HuH-7 (cell line): ENCODE results near the gene HLA-DOA.

Source experiments
- DNase-seq: peaks from one replicate; pipeline ENCODE4 v3.0.0; 2011; ENCODE audit warnings: low spot score

Gene HLA-DOA

DNA sequence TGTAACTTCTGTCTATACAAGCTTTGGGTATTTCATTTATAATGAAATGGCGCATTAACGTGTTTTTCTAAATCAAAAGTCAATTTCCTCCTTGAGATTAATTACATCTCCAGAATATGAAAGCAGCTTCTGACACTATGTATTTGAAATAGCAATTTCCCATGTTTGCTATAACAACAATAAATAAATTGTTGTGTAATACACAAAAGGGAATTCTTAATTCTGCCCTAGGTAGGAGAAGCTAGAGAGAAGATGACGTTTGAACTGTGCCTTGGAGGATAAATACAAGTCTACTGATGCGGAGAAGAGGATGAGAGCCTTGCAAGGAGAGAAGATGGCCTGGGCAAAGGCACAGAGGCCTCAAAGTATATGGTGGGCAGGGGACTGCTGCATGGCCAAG, 7.6 kb upstream of the HLA-DOA start:
- DNase-seq: no peak

DNA sequence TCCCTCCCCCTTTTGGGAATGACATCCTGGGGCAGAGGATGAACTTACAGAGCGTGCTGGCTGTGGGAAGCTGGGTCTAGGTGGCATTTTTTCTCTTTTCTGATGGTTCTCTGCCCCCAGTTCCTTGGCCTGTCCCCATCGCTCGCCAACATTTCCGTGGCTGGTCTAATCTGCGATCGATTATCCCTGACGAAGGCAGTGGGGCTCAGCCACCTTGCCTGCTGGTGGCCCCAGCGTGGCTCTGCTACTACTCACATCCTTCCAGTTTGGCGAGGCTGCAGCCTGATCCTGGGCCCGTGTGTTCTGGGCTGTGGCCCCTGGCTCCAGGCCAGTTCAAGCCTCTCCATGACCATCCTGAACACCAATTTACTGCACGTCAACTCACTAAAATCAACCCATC, 6.4 kb upstream of the HLA-DOA start:
- no peak for DNase-seq

DNA sequence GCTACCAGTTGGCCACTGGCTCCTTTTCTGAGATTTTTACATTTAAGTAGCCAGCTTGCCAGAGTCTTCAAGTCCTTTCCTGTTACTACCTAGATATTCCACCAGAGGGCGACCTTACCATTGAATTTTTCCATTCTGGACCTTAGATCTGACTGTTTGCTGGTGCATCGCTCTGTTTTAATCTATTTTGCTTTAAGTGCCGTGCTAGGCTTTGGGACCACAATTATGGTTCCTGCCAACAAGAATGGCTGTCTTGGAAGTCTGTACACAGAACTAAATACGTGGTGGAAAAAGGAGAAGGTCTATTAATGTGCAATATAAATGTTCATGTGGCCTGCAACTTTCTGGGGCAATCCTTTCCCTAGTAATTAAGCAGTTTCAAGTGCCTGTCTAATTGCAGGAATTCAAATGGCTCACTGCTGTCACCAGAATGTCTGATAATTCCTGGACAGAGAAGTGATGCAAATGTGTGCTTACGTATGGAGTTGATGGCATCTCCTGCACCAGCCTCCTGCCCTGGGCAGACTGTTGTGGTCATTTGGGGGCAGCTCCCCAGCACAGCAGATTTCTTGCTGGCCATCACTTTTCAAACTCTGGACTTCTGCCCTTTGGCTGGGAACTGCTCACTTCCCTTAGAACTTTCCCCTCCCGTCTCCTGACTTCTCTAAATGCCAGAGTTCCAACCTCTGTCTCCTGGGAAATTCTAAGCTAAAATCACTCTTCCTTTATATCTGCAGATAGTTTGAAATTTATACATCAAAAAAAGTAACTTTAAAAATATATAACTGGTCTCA, 5.6 kb upstream of the HLA-DOA start:
- peak; percentile 52 for DNase-seq

DNA sequence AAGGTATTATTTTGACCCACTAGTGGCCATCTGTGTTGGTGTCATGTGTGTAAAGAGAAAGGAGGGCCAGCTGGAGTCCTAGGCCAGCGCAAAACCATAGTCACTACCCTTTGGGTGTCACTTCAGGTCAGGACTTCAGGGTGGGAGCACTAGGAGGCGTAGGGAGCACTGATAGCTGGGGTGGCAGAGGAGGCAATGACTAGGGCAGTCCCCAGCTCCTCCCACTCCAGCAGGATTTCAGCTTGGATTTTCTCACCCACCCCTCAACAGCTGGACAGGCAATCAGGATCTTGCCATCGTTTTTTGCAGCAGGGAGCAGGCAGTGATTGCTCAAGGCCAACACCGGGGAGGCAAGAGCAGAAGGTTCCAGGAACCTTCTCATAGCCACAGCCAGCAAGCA, 4.2 kb upstream of the HLA-DOA start:
- DNase-seq: no peak

DNA sequence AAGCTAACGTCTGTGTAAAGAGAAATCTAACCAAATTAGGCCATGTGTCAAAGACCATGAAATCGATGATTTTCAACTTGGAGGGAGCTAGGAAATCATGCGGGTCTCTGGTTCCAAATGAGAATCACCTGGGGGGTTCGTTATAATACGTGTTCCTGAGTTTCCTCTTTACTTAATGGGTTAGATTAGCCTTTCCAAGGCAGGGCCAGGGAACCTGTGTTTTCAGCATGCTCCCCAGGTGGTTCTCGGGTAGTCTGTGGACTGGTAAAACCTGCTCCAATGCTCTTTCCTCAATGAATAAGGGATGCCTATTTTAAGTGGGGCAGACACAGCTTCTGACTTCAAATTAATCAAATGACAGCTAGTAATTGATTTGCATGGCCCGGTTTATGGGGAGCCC, 965 bp upstream of the HLA-DOA start:
- DNase-seq: no peak

DNA sequence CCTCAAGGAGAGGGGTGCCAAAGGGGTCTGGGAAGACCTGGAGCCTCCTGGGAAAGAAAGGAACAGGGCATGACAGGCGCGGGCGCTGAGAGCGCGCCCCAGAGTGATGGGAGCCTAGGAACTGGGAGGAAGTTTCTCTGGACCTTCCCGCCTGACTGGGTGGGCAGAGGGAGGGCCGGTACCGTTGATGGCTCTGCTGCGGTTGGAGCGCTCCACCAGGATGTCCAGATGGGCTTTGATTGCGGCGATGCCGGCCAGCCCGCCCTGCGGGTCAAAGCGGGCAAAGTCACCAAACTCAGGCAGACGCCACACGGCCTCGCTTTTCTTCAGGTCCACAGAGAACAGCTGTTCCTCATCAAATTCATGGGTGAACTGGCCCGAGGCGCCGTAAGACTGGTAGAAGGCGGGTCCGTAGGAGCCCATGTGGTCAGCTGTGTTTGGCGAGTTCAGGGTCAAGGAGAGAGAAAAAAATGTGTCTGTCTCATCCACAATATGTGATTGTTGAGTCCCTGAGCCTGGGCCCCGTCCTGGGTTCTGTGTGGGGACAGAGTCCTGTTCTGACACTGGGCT, 1.5 kb downstream of the HLA-DOA start:
- DNase-seq: no peak

DNA sequence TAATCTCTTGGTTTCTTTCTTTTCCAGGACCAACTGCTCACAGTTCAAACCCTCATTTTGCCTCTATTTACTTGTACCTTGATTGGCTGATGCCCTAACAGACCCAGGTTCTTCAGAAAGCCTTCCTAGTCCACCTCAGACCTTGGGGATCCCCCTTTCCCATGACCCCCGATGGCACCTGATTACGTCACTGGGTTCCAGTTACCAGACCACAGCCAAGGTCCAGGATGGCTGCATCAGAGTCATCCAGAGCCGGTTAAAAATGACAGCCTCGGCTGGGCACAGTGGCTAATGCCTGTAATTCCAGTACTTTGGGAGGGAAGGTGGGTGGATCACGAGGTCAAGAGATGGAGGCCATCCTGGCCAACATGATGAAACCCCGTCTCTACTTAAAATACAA, 4.5 kb downstream of the HLA-DOA start:
- DNase-seq: no peak

DNA sequence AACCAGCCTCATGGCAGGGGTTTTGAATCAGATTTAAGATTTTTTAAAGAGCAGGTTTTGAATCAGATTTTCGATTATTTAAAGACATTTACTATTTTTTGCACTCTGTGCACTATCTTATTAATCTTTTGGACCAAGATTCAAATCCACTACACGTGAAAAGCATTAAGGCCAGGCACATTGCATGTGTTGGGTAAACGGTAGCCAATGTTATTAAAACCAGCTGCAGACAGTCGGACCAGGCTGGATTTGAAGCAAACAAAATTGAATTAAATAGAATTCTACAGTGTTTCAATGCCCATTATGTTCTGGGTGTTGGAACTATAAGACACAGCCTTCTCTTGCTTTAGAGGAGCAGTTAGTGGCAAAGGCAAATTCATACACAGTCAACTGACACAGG, 7.7 kb downstream of the HLA-DOA start:
- DNase-seq: no peak

DNA sequence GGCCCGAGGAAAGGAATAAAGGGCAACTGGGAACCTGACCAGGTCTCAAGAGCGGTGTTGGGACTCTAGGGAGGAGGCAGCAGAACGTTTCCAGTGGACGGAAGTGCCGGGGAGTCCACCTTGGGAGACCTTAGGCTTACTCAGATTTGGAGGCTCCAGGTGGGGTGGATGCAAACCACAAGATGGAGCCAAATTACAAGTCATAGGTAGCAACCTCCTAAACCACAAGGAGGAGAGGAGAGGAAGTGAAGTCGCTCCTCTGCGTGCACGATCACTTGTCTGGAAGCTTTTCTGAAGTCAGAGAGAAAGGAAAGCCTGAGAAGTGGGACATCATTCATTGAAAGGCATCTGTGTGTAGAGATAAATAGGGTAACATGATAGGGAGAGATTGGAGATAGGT, 9.3 kb downstream of the HLA-DOA start:
- DNase-seq: no peak

DNA sequence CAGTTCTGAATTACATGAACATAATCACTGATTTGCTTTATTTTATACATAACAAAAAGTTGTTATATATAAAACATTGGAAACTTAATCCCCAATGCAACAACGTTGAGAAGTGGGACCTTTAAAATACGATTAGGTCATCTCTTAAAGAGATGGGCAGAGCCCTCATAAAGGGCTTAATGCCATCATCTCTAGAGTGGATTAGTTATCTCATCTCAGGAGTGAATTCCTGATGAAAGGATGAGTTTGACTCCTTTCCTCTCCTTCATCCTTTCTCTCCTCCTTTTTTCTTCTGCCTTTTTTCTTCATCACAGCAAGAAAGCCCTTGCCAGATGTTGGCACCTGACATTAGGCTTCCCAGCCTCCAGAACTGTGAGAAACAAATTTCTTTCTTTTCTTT, 13.9 kb downstream of the HLA-DOA start:
- no peak for DNase-seq

DNA sequence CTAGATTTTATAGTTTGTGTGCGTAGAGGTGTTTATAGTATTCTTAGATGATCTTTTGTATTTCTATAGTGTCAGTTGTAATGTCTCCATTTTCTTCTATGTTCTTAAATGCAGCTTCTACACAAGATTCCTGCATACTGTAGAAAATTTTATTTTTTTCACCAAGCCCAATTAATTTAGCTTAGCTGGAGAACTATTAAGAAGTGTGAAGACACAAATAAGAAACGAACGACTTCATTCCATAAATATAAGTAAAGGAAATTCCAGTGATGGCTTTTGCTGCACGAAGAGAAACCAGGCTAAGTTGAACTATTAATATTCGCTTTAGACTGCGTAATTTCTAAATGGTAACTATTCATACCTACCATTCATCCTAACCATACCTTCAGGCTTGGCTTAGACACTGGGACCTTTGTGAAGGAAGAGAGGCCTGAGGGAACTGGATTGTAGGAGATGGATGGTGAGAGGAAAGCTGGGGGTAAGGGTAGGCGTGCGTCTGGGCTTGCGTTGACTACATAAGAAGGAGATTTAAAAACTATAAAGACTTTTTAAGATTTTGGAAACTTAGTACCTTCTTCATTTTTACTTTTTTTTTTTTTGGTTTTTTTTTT, 15.9 kb downstream of the HLA-DOA start:
- no peak for DNase-seq

DNA sequence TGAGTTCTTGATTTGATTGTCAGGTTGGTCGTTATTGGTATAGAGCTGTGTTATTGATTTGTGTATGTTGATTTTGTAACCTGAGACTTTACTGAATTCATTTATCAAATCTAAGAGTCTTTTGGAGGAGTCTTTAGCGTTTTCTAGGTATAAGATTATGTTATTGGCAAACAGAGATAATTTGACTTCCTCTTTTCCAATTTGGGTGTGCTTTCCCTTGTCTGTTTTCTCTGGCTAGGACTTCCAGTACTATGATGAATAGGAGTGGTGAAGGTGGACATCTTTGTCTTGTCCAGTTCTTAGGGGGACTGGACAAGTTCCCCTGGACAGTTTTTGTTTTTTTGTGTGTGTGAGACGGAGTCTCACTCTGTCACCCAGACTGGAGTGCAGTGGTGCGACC, 17.4 kb downstream of the HLA-DOA start:
- no peak for DNase-seq

DNA sequence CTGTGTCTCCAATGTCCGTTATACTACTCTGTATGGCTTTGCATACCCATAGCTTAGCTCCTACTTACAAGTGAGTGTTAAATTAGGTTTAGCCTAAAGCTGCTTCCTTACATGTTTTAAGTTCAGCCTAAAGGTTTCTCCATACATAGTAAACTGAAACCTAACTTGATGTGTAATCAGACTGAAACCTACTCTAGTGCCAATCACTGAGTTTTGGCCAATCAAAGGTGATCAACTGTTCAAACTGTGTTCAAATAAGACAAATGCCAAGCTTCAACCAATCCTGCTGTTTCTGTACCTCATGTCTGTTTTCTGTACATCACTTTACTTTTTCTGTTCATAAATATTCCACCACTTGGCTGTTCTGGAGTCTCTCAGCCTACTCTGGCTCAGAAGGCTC, 20.0 kb downstream of the HLA-DOA start:
- DNase-seq: no peak

DNA sequence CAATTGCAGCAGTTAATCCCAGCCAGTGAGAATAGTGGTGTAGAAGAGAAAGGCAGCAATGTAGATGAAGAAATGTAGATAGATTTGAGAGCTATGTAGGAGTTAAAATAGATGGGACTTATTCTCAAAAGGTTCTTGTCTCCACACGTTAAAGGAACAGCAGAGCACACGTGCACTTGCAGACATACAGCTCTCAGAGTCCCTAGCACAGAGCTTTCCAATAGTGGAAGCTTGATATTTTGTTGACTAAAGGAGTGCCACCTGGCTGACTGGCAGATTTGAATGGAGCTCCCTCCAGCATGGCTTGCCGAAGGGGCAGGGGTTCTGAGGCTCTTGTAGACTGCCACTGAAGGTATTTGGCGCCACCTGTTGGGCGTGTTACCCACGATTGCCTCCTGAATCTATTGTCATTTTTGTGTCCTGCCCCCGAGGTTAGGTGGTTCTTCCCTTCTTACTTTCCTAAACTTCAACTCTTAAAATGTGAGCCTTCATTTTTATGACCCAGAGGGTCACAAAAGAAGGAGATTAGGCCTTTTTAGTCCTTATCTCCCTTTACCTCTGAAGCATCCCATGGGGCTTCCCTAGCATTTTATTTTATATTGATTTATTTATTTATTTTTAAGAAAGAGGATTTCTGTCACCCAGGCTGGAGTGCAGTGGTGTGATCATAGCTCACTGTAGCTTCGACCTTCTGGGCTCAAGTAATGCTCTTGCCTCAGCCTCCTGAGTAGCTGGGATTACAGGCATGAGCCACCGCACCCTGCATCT, 24.6 kb downstream of the HLA-DOA start:
- DNase-seq: peak; percentile 51

DNA sequence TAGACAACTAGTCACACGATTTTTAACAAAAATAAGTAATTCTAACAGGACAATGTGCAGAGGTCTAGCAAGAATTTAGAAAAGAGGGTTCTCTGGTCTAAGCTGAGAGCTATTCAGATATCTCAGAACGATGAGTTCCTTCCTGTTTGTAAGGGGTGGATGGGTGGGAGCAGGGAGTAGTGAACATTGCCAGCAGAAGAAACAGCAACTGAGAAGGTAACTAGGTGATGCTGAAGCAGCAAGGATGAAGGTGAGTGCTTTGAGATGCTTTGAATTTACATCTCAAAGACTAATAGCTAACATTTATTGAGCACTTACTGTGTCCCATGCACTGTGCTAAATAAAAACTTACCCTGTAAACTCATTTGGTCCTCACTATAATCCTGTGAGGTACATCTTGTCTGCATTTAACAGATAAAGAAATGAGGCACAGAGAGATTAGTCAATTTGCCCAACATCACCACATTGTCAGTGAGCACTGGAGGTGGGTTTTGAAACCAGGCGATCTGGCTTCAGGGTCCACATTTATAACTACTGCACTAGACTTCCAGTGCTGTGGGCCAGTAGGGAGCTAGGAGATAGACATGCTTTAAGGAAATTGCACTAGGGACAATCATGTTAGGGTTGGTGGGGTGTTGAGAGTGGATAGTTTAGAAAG, 25.3 kb downstream of the HLA-DOA start:
- no peak for DNase-seq

DNA sequence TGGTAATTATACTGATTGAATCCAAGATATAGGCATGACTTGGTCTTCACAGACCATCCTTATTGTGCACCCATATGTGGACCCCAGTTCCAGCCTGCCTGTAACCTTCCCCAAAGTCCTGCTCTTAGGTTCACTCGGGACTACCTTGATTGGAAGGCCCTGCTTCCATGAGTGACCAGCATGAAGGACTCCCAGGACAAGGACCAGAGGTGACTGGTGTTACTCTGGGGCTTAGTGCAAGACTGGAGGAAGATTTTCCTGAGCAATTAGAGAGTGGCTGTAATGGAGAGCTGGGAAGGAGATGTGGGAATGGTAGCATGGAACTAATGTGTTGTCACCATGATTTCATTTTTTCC, 25.9 kb downstream of the HLA-DOA start:
- DNase-seq: no peak

DNA sequence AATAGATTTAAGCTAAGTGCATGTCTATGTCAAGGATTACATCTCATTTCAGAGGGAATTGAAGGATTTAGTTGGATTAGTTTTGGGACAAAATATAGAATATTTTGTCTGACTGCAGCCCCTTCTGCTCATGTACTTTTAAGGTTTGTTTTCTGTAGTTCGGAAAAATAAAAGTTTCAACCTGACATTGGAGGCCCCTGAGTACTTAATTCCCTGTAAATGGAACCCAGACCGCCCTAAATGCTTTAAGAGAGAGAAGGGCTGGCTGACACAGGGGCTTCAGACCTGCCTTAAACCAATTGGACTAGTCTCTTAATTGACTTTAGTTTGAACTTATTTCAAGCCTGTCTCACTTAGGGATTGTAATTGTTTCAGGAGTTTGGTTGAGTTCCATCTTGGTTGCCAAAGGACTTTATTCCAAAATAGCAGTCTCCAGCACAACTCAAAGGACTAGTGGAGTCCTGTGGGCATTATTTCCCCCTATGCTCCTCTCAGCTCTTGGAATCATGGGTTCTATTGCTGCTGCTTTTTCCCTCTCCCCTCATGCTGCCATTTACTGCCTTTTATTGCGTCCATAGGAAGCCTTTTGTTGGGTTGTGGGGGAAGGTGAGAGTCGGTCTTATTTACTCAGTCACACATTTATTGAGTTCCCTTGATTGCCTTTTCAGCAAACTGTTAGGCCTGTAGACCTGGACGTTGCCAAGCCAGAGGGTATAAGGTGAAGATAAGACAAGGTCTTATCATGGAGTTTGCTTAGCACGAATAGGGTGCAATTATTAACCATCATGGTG, 26.5 kb downstream of the HLA-DOA start:
- peak; percentile 32 for DNase-seq

DNA sequence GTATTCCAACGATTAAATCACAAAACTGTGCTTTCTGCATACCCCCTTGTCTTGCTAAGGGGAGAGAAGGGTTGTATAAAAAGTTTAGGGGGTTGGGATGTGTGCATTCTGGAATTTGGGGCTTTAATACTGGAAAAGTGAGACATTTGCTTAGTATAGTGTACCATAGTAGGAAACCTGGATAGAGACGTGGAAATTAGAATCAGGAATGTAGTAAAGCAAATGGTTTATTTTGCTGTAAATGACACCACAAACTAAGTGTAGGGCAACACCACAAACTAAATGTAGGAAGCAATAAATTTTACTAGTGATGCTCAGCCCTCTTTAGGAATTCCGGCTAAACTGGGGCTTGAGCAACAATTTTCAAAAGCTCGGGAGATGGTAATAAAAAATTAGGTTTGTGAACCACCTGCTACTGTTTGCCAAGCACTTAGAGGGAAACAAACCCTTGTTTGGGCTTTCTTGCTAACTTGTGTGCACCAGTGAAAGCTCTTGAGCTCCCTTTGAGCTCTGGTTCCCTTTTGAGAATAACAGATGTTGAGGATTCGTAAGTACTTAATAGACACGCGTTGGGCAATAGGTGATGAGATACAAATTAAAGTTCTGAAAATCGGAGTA, 27.2 kb downstream of the HLA-DOA start:
- DNase-seq: no peak

DNA sequence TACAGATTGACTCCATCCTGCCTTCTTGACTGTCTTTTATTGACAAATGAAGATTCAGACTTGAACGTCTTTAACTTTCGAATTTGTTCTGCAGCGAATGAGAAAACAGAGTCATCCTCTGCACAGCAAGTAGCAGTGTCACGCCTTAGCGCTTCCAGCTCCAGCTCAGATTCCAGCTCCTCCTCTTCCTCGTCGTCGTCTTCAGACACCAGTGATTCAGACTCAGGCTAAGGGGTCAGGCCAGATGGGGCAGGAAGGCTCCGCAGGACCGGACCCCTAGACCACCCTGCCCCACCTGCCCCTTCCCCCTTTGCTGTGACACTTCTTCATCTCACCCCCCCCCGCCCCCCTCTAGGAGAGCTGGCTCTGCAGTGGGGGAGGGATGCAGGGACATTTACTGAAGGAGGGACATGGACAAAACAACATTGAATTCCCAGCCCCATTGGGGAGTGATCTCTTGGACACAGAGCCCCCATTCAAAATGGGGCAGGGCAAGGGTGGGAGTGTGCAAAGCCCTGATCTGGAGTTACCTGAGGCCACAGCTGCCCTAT, 28.8 kb downstream of the HLA-DOA start:
- no peak for DNase-seq

DNA sequence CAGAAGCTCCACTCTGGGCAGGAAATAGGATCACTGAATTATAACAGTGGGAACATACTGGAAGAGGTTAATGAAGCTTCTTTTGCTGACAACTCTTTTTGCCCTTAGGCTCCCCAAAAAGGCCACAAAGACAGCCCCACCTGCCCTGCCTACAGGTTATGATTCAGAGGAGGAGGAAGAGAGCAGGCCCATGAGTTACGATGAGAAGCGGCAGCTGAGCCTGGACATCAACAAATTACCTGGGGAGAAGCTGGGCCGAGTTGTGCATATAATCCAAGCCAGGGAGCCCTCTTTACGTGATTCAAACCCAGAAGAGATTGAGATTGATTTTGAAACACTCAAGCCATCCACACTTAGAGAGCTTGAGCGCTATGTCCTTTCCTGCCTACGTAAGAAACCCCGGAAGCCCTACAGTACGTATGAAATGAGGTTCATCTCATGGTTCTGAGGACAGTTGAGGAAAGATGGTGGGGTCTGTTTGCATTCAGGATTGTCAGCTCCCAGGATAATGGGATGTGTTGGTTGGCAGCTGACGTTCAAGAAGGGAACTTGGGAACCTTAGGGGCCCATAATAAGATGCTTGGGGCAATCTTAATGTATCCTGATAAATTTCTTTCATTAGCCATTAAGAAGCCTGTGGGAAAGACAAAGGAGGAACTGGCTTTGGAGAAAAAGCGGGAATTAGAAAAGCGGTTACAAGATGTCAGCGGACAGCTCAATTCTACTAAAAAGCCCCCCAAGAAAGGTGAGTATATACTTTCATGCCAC, 29.5 kb downstream of the HLA-DOA start:
- no peak for DNase-seq
